Measurements from ENCODE around the gene KIZ. TPM values are rescaled to one million over a fixed set of nuclear protein-coding genes. Genes with fewer than 3 reads are reported as not detected.
"Not testable (repeated sequence)": the region's sequence is repeated elsewhere in the genome, so short reads cannot be mapped to it uniquely, and the experiment has no call there.

The KIZ gene
- total RNA-seq, 1 experiment from 2014 or later: 17.6 TPM

- ATAC-seq (no peak), DNase-seq (ENCODE audit: low read depth, low spot score) (no peak)
- Histone ChIP-seq H3K4me3 (replicated peaks in 1 of 2; ENCODE audit: low read depth in 1 of 2, low read length in 2 of 2) (no peak overlapping the region), H4K20me1 (ENCODE audit: insufficient read depth) (no peaks in the 10 kb centered on the region), H3K79me2 (ENCODE audit: insufficient read depth, low read length) (no peaks in the 10 kb centered on the region), H3K4me1 (ENCODE audit: control insufficient read depth in 1 of 2, insufficient read depth in 2 of 2, low read length in 2 of 2) (no peaks in the 10 kb centered on the region), H3K9me3 (ENCODE audit: control insufficient read depth in 1 of 2, insufficient read depth in 1 of 2, low read depth in 1 of 2, low read length in 2 of 2) (no peaks in the 10 kb centered on the region), H3K27me3 (ENCODE audit: insufficient read depth, low read length) (no peaks in the 10 kb centered on the region), H3K9me2 (ENCODE audit: insufficient read depth) (no peaks in the 10 kb centered on the region), H2AFZ (ENCODE audit: low read depth, low read length, poor library complexity, severe bottlenecking) (no peak overlapping the region), H3K9ac (ENCODE audit: low read length) (no peak overlapping the region), H3K27ac (ENCODE audit: low read depth, low read length) (no peak overlapping the region), H3K36me3 (ENCODE audit: control insufficient read depth in 1 of 2, insufficient read depth in 2 of 2, low read length in 2 of 2) (no peaks in the 10 kb centered on the region), H3K4me2 (ENCODE audit: low read length) (no peak overlapping the region)
- ChIA-PET POLR2A (no interaction called here), RAD21 (ENCODE audit: low non-redundant PET in 1 of 2, low total read pairs in 2 of 2, uncharacterized antibody in 2 of 2, unreplicated experiment in 2 of 2) (no interaction called here), CTCF (no interaction called here)
- no TSS peak for BruUV-seq (replicated peaks)
- no peak for TF ChIP-seq ATF3 (IDR thresholded peaks at IDR 0.05)
- intact Hi-C loops (cut with micrococcal nuclease): no loop called here
These were observed 118.9 kb downstream of the KIZ start for GRCh38 chr20:21244808-21245207.

- Histone ChIP-seq H4K20me1 (ENCODE audit: insufficient read depth) (no peaks in the 10 kb centered on the region), H3K4me2 (ENCODE audit: low read length) (no peak overlapping the region), H3K79me2 (ENCODE audit: insufficient read depth, low read length) (no peaks in the 10 kb centered on the region), H3K4me3 (replicated peaks in 1 of 2; ENCODE audit: low read depth in 1 of 2, low read length in 2 of 2) (no peak overlapping the region), H3K9me2 (ENCODE audit: insufficient read depth) (no peaks in the 10 kb centered on the region), H3K36me3 (ENCODE audit: control insufficient read depth in 1 of 2, insufficient read depth in 2 of 2, low read length in 2 of 2) (no peaks in the 10 kb centered on the region), H3K9me3 (ENCODE audit: control insufficient read depth in 1 of 2, insufficient read depth in 1 of 2, low read depth in 1 of 2, low read length in 2 of 2) (no peaks in the 10 kb centered on the region), H2AFZ (ENCODE audit: low read depth, low read length, poor library complexity, severe bottlenecking) (no peak overlapping the region), H3K27ac (ENCODE audit: low read depth, low read length) (no peak overlapping the region), H3K4me1 (ENCODE audit: control insufficient read depth in 1 of 2, insufficient read depth in 2 of 2, low read length in 2 of 2) (peaks cover 0 to 2% of the 10 kb centered on the region in 2 experiments; a peak in 2 of 4 replicates), H3K9ac (ENCODE audit: low read length) (no peak overlapping the region), H3K27me3 (ENCODE audit: insufficient read depth, low read length) (no peaks in the 10 kb centered on the region)
- POLR2A ChIA-PET: no interaction called here
- RAD21 ChIA-PET (ENCODE audit: low non-redundant PET in 1 of 2, low total read pairs in 2 of 2, uncharacterized antibody in 2 of 2, unreplicated experiment in 2 of 2): no interaction called here
- no TSS peak for BruUV-seq (replicated peaks)
- no peak for TF ChIP-seq MAX (IDR thresholded peaks at IDR 0.05)
- no peak for TF ChIP-seq EGR1 (IDR thresholded peaks at IDR 0.05; ENCODE audit: low read depth)
- DNase-seq (ENCODE audit: low read depth, low spot score): no peak
- no peak for ATAC-seq
- intact Hi-C loops (cut with micrococcal nuclease): no loop called here
- CTCF ChIA-PET: no interaction called here
These were observed 120.3 kb downstream of the KIZ start for GRCh38 chr20:21246161-21246560.

- H3K9ac ChIP-seq (ENCODE audit: low read length); H3K9me2 ChIP-seq (ENCODE audit: insufficient read depth); ATAC-seq; intact Hi-C loops (cut with micrococcal nuclease); BruUV-seq (replicated peaks); H3K27ac ChIP-seq (ENCODE audit: low read depth, low read length); H3K27me3 ChIP-seq (ENCODE audit: insufficient read depth, low read length); H2AFZ ChIP-seq (ENCODE audit: low read depth, low read length, poor library complexity, severe bottlenecking); RAD21 ChIA-PET (ENCODE audit: low non-redundant PET in 1 of 2, low total read pairs in 2 of 2, uncharacterized antibody in 2 of 2, unreplicated experiment in 2 of 2); DNase-seq (ENCODE audit: low read depth, low spot score); H3K79me2 ChIP-seq (ENCODE audit: insufficient read depth, low read length); H3K4me3 ChIP-seq (replicated peaks in 1 of 2; ENCODE audit: low read depth in 1 of 2, low read length in 2 of 2); H3K9me3 ChIP-seq (ENCODE audit: control insufficient read depth in 1 of 2, insufficient read depth in 1 of 2, low read depth in 1 of 2, low read length in 2 of 2); POLR2A ChIA-PET; H3K4me2 ChIP-seq (ENCODE audit: low read length); H4K20me1 ChIP-seq (ENCODE audit: insufficient read depth); H3K4me1 ChIP-seq (ENCODE audit: control insufficient read depth in 1 of 2, insufficient read depth in 2 of 2, low read length in 2 of 2); H3K36me3 ChIP-seq (ENCODE audit: control insufficient read depth in 1 of 2, insufficient read depth in 2 of 2, low read length in 2 of 2): not testable (repeated sequence)
- CTCF ChIA-PET: interaction anchor here (1.3 kb wide), 1 partner anchor 12 kb away, joined by 4 read pairs; no protein-coding TSS in a partner anchor
These were observed 121.8 kb downstream of the KIZ start for GRCh38 chr20:21247603-21248095.
